Natural killer cell (primary cell): Measurements from ENCODE around the gene EMX1. TPM values are rescaled to one million over a fixed set of nuclear protein-coding genes. Genes with fewer than 3 reads are reported as not detected.
A peak's percentile ranks its signal among the peaks of the same experiment; 100 is the strongest.

Experiments used
- ATAC-seq, 3 donors: fragments of 150-1000 bp in 2 of 3; fragments of 200-7000 bp in 1 of 3; cut with Tn5 transposase; 1 replicate in 1 of 3; 2 replicates in 2 of 3; pipeline ENCODE4 v1.10.0; 2021; ENCODE audit warnings: mild to moderate bottlenecking in 2 of 3, moderate library complexity in 2 of 3
- DNase-seq, 2 donors: peaks; one replicate each; pipeline versions ENCODE4 v3.0.0 to v3.0.0-alpha.2; 2013 to 2021; ENCODE audit warnings: mixed read lengths in 1 of 2
- H3K27ac ChIP-seq: one replicate; pipeline ENCODE4 v1.5.1; 2013; ENCODE audit warnings: mild to moderate bottlenecking, low read length
- H3K27me3 ChIP-seq: one replicate; pipeline ENCODE4 v1.6.1; 2013; ENCODE audit warnings: low read length; ENCODE audit not compliant: control insufficient read depth, insufficient read depth
- H3K36me3 ChIP-seq: one replicate; pipeline ENCODE4 v1.6.1; 2013; ENCODE audit warnings: low read length; ENCODE audit not compliant: control insufficient read depth, insufficient read depth
- H3K4me1 ChIP-seq: one replicate; pipeline ENCODE4 v1.6.1; 2013; ENCODE audit warnings: low read length; ENCODE audit not compliant: control insufficient read depth, insufficient read depth
- H3K4me3 ChIP-seq: one replicate; pipeline ENCODE4 v1.5.1; 2013; ENCODE audit warnings: low read length
- H3K9me3 ChIP-seq: one replicate; pipeline ENCODE4 v1.6.1; 2013; ENCODE audit warnings: low read length; ENCODE audit not compliant: control insufficient read depth, insufficient read depth
- H3K27ac Mint-ChIP-seq, 2 donors: one replicate each; pipeline ENCODE4 v1.8.0; 2022; ENCODE audit warnings: mild to moderate bottlenecking in 2 of 2, mixed read lengths in 2 of 2, moderate library complexity in 1 of 2
- H3K27me3 Mint-ChIP-seq, 2 donors: one replicate each; pipeline ENCODE4 v1.8.0; 2022; ENCODE audit warnings: low read depth in 2 of 2, mixed read lengths in 2 of 2
- H3K36me3 Mint-ChIP-seq: one replicate; pipeline ENCODE4 v1.8.0; 2022; ENCODE audit warnings: mixed read lengths
- H3K4me1 Mint-ChIP-seq, 2 donors: one replicate each; pipeline ENCODE4 v1.8.0; 2022; ENCODE audit warnings: mixed read lengths in 2 of 2
- H3K4me3 Mint-ChIP-seq: one replicate; pipeline ENCODE4 v1.8.0; 2022; ENCODE audit warnings: mild to moderate bottlenecking, moderate library complexity, mixed read lengths
- H3K9me3 Mint-ChIP-seq, 2 donors: one replicate each; pipeline ENCODE4 v1.8.0; 2022; ENCODE audit warnings: mixed read lengths in 2 of 2
- CTCF ChIP-seq: fragments of 200-600 bp; IDR thresholded peaks from one replicate; pipeline ENCODE4 v1.8.0; 2022; ENCODE audit warnings: antibody characterized with exemption
- WGBS: methylation state at CpG from one replicate; pipeline ENCODE4 v1.1.7; 2013; ENCODE audit warnings: missing lambda C conversion rate; ENCODE audit not compliant: insufficient coverage; 5-methylcytosine and 5-hydroxymethylcytosine counted together
- intact Hi-C: fragments of 100-400 bp; cut with micrococcal nuclease; formaldehyde crosslinking; loops from one replicate; pipeline ENCODE4 v1.14.2; 2022
- total RNA-seq, 4 donors: library from RNA; stranded (reverse); fragments of 120-200 nt in 1 of 4; gene quantifications; one replicate each; pipeline versions ENCODE4 v1.2.3 to v1.2.4, GENCODE V29; 2013 to 2022

The EMX1 gene
- total RNA-seq, 3 donors from 2014 or later (not counting 1 experiment from before 2014, with no cell fraction given) = not detected

DNA sequence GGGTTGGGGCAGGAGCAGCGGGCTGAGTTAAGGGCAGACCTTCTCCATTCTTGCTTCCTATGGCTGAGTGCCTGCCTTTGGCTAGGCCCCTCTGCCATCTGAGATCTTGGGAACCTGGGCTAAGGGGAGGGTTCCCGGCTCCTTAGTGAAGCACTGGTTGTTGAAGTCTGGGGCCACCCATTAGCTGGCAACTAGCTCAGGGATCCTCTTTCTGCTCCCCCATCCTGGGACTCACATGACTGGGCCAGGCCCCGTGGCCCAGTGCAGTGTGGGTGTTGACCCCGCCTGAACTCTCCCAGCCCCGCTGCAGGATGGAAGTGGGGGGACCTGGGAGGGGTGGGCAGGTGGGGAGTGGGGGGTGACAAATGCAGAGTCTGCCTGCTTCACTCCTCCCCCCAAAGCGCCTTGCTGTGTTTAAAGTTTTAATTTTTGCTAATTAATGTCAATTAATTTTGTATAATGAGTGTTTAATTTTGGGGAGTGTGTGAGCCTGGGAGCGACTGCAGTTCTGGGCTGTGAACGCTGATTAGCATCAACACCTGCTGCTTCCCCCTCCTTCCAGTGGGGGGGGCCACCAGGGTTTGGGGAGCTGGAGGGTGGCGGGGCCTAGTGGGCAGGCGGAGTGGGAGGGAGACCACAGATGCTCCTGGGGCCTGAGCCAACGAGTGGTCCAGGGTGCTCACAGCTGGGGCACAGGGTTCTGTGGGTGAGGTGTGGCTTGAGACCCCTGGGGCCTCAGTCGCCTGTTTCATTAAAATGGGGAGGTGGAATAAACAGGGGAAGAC lies 55.2 kb downstream of the EMX1 start:
- Histone ChIP-seq H3K27me3 (no peaks in the 10 kb centered on the region), H3K4me3 (no peak overlapping the region), H3K27ac (no peak overlapping the region), H3K36me3 (no peaks in the 10 kb centered on the region), H3K9me3 (no peaks in the 10 kb centered on the region), H3K4me1 (no peaks in the 10 kb centered on the region)
- 82% methylated on average over 9 of the region's 12 CpGs for WGBS
- H3K36me3 Mint-ChIP-seq = no peaks in the 10 kb centered on the region
- no peaks in the 10 kb centered on the region for H3K4me1 Mint-ChIP-seq
- H3K27ac Mint-ChIP-seq = no peak overlapping the region
- intact Hi-C loops = loop anchor here (1.0 kb wide), 1 partner anchor 80 kb away; no protein-coding TSS in a partner anchor
- H3K9me3 Mint-ChIP-seq = no peaks in the 10 kb centered on the region
- H3K4me3 Mint-ChIP-seq = no peak overlapping the region
- no peaks in the 10 kb centered on the region for H3K27me3 Mint-ChIP-seq
- no peak for TF ChIP-seq CTCF
- ATAC-seq = no peak
- no peak for DNase-seq

DNA sequence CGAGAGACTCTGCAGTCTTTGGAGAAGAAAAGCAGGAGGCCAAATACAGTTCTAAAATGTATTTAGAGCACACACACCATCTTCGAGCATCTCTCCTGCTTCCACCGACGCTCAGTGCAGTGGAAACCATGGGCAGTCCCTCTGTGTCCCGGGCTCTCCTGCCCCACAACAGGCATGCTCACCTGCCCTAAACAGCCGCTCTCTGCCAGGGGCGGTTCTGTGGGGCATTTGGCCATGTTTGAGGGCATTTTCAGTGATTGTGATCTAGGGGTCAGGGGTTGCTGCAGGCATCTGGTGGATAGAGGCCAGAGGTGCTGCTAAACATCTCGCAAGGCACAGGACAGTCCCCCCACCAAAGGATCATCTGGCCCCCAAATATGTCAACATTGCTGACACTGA lies 55.8 kb downstream of the EMX1 start:
- DNase-seq = no peak
- WGBS = 92% methylated on average over 7 of the region's 8 CpGs
- no peaks in the 10 kb centered on the region for H3K9me3 ChIP-seq
- no peak for ATAC-seq
- H3K27me3 ChIP-seq = no peaks in the 10 kb centered on the region
- H3K27me3 Mint-ChIP-seq = no peaks in the 10 kb centered on the region
- TF ChIP-seq CTCF = no peak
- no peak overlapping the region for H3K27ac ChIP-seq
- intact Hi-C loops = loop anchor here (1.0 kb wide), 1 partner anchor 81 kb away; no protein-coding TSS in a partner anchor
- no peaks in the 10 kb centered on the region for H3K36me3 ChIP-seq
- H3K27ac Mint-ChIP-seq = no peak overlapping the region
- no peak overlapping the region for H3K4me3 ChIP-seq
- H3K4me1 Mint-ChIP-seq = no peaks in the 10 kb centered on the region
- no peak overlapping the region for H3K4me3 Mint-ChIP-seq
- H3K4me1 ChIP-seq = no peaks in the 10 kb centered on the region
- H3K36me3 Mint-ChIP-seq = no peaks in the 10 kb centered on the region
- H3K9me3 Mint-ChIP-seq = no peaks in the 10 kb centered on the region

DNA sequence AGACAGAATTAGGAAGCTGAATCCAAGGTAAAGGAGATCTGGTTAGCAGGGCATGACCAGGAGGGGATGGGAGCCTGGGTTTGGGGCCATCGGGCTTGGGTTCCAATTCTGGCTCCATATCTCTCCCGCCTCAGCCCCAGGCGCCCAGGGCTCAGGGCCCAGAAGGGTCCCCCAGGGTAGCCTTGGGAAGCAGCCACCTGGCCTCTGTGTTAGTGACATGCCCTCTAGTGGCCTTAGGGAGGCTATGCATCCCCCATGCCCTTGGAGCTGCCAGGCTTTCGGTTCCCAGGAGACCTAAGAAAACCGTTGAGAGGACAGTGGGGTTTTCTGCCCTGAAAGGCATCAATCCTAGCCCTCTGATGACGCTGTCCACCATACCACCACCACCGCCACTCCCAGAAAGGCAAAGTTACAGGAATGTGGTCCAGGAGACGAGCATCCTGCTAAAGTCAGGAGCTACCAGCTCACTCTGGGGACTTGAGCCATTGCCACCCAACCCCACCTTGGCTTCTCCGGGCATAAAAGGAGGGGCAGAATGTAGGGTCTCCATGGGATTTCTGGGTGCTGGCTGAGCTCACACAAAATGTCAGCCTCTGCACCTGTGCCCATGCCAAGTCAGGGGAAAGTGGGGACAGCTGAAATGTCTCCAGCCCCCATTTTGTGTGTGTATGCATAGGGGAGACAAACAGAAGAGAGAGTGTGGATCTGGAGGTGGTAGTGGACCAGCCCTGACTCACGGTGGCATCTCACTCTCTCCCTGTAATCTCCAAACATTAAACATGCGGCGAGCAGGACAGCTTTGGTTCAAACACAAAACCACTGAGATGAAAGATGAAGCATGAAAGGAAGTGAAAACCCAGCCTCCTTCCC lies 56.5 kb downstream of the EMX1 start:
- ATAC-seq = peak; percentile 73 to 94 (median 84)
- Mint-ChIP-seq H3K27me3 (no peaks in the 10 kb centered on the region), H3K4me1 (no peaks in the 10 kb centered on the region), H3K9me3 (no peaks in the 10 kb centered on the region), H3K27ac (no peak overlapping the region), H3K4me3 (no peak overlapping the region), H3K36me3 (no peaks in the 10 kb centered on the region)
- Histone ChIP-seq H3K27ac (no peak overlapping the region), H3K27me3 (no peaks in the 10 kb centered on the region), H3K36me3 (no peaks in the 10 kb centered on the region), H3K9me3 (no peaks in the 10 kb centered on the region), H3K4me1 (no peaks in the 10 kb centered on the region), H3K4me3 (no peak overlapping the region)
- peak; percentile 27 to 61 for DNase-seq
- TF ChIP-seq CTCF = peak; percentile 63
- WGBS = 67% methylated on average over 11 of the region's 12 CpGs
- intact Hi-C loops = loop anchor here (1.0 kb wide), 1 partner anchor 82 kb away; no protein-coding TSS in a partner anchor
